ENCODE results near the gene CDS2.

The CDS2 gene

GRCh38 chr20:5189917-5190316, 63.1 kb downstream of the CDS2 start:
- Histone ChIP-seq H3K27ac (no peak overlapping the region), H3K36me3 (peaks cover 70 to 92% (median 90%) of the 10 kb centered on the region in 3 donors), H3K9me3 (no peaks in the 10 kb centered on the region), H3K4me3 (no peak overlapping the region), H3K4me1 (peaks cover 0 to 13% (median 8%) of the 10 kb centered on the region in 4 donors), H3K27me3 (no peaks in the 10 kb centered on the region)
- intact Hi-C loops (cut with DNase I; ENCODE audit: low total_unique reads) = no loop called here
- TF ChIP-seq CTCF (IDR thresholded peaks at IDR 0.05) = no peak
- no peak for DNase-seq

- Histone ChIP-seq H3K27me3 (no peaks in the 10 kb centered on the region), H3K4me3 (no peak overlapping the region), H3K36me3 (peaks cover 69 to 93% (median 92%) of the 10 kb centered on the region in 3 donors), H3K9me3 (no peaks in the 10 kb centered on the region), H3K27ac (no peak overlapping the region), H3K4me1 (peaks cover 0 to 12% (median 7%) of the 10 kb centered on the region in 4 donors)
- intact Hi-C loops (cut with DNase I; ENCODE audit: low total_unique reads) = no loop called here
- no peak for DNase-seq
- no peak for TF ChIP-seq CTCF (IDR thresholded peaks at IDR 0.05)
Measured at GRCh38 chr20:5190444-5190843, 63.6 kb downstream of the CDS2 start.

- peaks cover 0 to 12% (median 7%) of the 10 kb centered on the region in 4 donors for H3K4me1 ChIP-seq
- no peak overlapping the region for H3K4me3 ChIP-seq
- no peaks in the 10 kb centered on the region for H3K9me3 ChIP-seq
- DNase-seq = no peak
- peaks cover 54 to 86% (median 83%) of the 10 kb centered on the region in 3 donors for H3K36me3 ChIP-seq
- intact Hi-C loops (cut with DNase I; ENCODE audit: low total_unique reads) = loop anchor here (1.0 kb wide), 1 partner anchor 66 kb away; no protein-coding TSS in a partner anchor
- peak overlapping the region; percentile 56 to 59 for H3K27ac ChIP-seq
- H3K27me3 ChIP-seq = no peaks in the 10 kb centered on the region
- peak; percentile 71 to 84 for TF ChIP-seq CTCF (IDR thresholded peaks at IDR 0.05)
Measured at GRCh38 chr20:5191829-5192569, 65.2 kb downstream of the CDS2 start.

- Histone ChIP-seq H3K4me1 (peaks cover 0 to 12% (median 7%) of the 10 kb centered on the region in 4 donors), H3K27me3 (no peaks in the 10 kb centered on the region), H3K27ac (peak overlapping the region; percentile 8 to 59), H3K4me3 (no peak overlapping the region), H3K36me3 (peaks cover 46 to 86% (median 81%) of the 10 kb centered on the region in 3 donors), H3K9me3 (no peaks in the 10 kb centered on the region)
- intact Hi-C loops (cut with DNase I; ENCODE audit: low total_unique reads) = loop anchor here (1.0 kb wide), 1 partner anchor 66 kb away; no protein-coding TSS in a partner anchor
- DNase-seq = no peak
- no peak for TF ChIP-seq CTCF (IDR thresholded peaks at IDR 0.05)
Measured at GRCh38 chr20:5192570-5193431, 66.0 kb downstream of the CDS2 start.

- no peaks in the 10 kb centered on the region for H3K27me3 ChIP-seq
- no peak for TF ChIP-seq CTCF (IDR thresholded peaks at IDR 0.05)
- no peak overlapping the region for H3K4me3 ChIP-seq
- H3K27ac ChIP-seq = no peak overlapping the region
- H3K4me1 ChIP-seq = peaks cover 0 to 12% (median 7%) of the 10 kb centered on the region in 4 donors
- intact Hi-C loops (cut with DNase I; ENCODE audit: low total_unique reads) = no loop called here
- H3K36me3 ChIP-seq = peaks cover 28 to 74% (median 66%) of the 10 kb centered on the region in 3 donors
- DNase-seq = no peak
- no peaks in the 10 kb centered on the region for H3K9me3 ChIP-seq
Measured at GRCh38 chr20:5195655-5196054, 68.8 kb downstream of the CDS2 start.

Data from tibial artery (tissue), 4 donors.